D721Med (cell line): ENCODE results near the gene RUFY4.

Experiments
- DNase-seq: peaks from one replicate; pipeline ENCODE4 v3.0.0; 2011; ENCODE audit warnings: low spot score; ENCODE audit not compliant: insufficient read length
- FAIRE-seq: peaks from 2 replicates; lab custom pipeline; 2011; peaks lifted over from hg19 to GRCh38; lab: Jason Lieb, UNC
- TF ChIP-seq, protein P1 (sequence below): IDR thresholded peaks from 2 replicates; pipeline ENCODE4 v1.5.1; 2012; ENCODE audit warnings: mild to moderate bottlenecking, control low read depth; ENCODE audit not compliant: insufficient read depth; ENCODE audit errors: missing control alignments

The RUFY4 gene

GRCh38 chr2:218063896-218064295, 5.2 kb upstream of the RUFY4 start:
- FAIRE-seq (no peak), DNase-seq (no peak)
- TF ChIP-seq, protein P1, sequence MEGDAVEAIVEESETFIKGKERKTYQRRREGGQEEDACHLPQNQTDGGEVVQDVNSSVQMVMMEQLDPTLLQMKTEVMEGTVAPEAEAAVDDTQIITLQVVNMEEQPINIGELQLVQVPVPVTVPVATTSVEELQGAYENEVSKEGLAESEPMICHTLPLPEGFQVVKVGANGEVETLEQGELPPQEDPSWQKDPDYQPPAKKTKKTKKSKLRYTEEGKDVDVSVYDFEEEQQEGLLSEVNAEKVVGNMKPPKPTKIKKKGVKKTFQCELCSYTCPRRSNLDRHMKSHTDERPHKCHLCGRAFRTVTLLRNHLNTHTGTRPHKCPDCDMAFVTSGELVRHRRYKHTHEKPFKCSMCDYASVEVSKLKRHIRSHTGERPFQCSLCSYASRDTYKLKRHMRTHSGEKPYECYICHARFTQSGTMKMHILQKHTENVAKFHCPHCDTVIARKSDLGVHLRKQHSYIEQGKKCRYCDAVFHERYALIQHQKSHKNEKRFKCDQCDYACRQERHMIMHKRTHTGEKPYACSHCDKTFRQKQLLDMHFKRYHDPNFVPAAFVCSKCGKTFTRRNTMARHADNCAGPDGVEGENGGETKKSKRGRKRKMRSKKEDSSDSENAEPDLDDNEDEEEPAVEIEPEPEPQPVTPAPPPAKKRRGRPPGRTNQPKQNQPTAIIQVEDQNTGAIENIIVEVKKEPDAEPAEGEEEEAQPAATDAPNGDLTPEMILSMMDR, result no peak

- FAIRE-seq (no peak), DNase-seq (no peak)
- TF ChIP-seq, protein P1, result no peak
Observed at GRCh38 chr2:218065239-218066006, 3.6 kb upstream of the RUFY4 start.

GRCh38 chr2:218066926-218067515, 2.0 kb upstream of the RUFY4 start:
- DNase-seq (no peak), FAIRE-seq (no peak)
- TF ChIP-seq, protein P1, result no peak

GRCh38 chr2:218067523-218067922, 1.5 kb upstream of the RUFY4 start:
- FAIRE-seq, result no peak
- TF ChIP-seq, protein P1, result no peak
- no peak for DNase-seq

- no peak for FAIRE-seq
- DNase-seq, result no peak
- TF ChIP-seq, protein P1, result no peak
Observed at GRCh38 chr2:218069606-218070300, 700 bp downstream of the RUFY4 start.

- no peak for FAIRE-seq
- DNase-seq, result no peak
- TF ChIP-seq, protein P1, result no peak
Observed at GRCh38 chr2:218070587-218070986, 1.5 kb downstream of the RUFY4 start.
